ENCODE data around the gene BHLHE40. TPM values are rescaled to one million over a fixed set of nuclear protein-coding genes. Genes with fewer than 3 reads are reported as not detected.
A peak's percentile ranks its signal among the peaks of the same experiment; 100 is the strongest.

BHLHE40 gene
- total RNA-seq, 1 donor from 2014 or later = 0.21 TPM

DNA sequence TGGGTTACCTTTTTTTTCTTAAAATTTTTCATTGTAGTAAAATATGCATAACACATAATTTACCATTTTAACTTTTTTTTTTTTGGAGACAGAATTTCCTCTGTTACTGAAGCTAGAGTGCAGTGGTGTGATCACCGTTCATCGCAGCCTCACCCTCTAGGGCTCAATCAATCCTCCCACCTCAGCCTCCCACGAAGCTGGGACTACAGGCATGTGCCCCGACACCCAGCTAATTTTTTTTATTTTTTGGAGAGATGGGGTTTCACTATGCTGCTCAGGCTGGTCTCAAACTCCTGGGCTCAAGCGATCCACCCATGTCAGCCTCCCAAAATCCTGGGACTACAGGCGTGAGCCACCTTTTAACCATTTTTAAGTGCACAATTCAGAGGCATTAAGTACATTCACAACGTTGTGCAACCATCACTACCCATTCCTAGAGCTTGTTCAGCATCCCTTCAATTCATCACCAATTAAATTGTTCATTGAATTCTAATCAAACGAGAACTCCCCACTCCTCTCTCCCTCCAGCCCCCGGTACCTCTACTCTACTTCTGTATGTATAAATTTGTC is 44.6 kb downstream of the BHLHE40 start:
- H3K4me3 Mint-ChIP-seq = no peak overlapping the region

DNA sequence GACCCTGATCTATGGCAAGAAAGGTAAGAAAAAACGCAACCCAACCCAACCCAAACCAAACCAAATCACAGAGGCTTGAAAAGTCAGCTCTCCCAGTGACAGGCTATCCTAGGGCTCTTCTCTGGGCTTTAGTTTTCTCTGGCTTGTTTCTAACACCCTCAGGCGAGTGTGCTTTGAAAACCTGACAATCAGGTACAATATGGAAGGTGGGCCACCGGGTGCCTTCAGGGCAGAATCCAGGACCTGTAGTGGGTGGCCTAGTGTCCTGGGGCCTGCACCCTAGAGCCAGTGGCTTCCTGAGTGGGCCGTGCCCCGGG is 46.8 kb downstream of the BHLHE40 start:
- Mint-ChIP-seq H3K4me3 (peak overlapping the region; percentile 78), H3K9me3 (peaks cover 2% of the 10 kb centered on the region), H3K4me1 (peaks cover 12% of the 10 kb centered on the region), H3K36me3 (ENCODE audit: low read depth) (no peaks in the 10 kb centered on the region), H3K27ac (ENCODE audit: unreplicated experiment) (no peak overlapping the region), H3K27me3 (ENCODE audit: low read depth) (peaks cover 4% of the 10 kb centered on the region)
- TF ChIP-seq, protein P1, sequence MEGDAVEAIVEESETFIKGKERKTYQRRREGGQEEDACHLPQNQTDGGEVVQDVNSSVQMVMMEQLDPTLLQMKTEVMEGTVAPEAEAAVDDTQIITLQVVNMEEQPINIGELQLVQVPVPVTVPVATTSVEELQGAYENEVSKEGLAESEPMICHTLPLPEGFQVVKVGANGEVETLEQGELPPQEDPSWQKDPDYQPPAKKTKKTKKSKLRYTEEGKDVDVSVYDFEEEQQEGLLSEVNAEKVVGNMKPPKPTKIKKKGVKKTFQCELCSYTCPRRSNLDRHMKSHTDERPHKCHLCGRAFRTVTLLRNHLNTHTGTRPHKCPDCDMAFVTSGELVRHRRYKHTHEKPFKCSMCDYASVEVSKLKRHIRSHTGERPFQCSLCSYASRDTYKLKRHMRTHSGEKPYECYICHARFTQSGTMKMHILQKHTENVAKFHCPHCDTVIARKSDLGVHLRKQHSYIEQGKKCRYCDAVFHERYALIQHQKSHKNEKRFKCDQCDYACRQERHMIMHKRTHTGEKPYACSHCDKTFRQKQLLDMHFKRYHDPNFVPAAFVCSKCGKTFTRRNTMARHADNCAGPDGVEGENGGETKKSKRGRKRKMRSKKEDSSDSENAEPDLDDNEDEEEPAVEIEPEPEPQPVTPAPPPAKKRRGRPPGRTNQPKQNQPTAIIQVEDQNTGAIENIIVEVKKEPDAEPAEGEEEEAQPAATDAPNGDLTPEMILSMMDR (conservative IDR thresholded peaks at IDR 0.05) = no peak
- DNase-seq (ENCODE audit: low read depth, low spot score) = no peak

More for the DNA sequence above, 44.6 kb downstream of the BHLHE40 start:
- peaks cover 4% of the 10 kb centered on the region for H3K27me3 Mint-ChIP-seq (ENCODE audit: low read depth)
- H3K36me3 Mint-ChIP-seq (ENCODE audit: low read depth) = no peaks in the 10 kb centered on the region
- peaks cover 2% of the 10 kb centered on the region for H3K9me3 Mint-ChIP-seq
- DNase-seq (ENCODE audit: low read depth, low spot score) = no peak
- TF ChIP-seq, protein P1 (conservative IDR thresholded peaks at IDR 0.05) = no peak
- H3K4me1 Mint-ChIP-seq = peaks cover 12% of the 10 kb centered on the region
- H3K27ac Mint-ChIP-seq (ENCODE audit: unreplicated experiment) = no peak overlapping the region

DNA sequence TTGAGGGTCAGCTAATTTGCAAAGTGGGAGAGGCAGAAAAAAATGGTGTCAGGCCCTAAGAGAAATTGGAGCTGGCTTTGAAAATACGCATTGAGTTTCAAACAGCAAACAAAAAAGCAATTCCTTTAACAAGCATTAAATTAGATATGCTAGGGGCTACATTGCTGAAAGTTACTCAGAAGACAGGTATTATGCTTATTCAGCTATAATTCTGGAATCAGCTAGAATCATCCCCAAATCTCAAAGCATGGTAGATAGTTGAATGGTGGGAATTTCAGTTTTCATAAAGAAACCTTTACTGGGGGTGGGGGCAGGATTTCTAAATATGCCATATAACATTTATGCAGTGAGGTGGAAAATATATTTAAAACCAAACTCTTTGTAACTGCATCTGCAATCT is 50.5 kb downstream of the BHLHE40 start:
- no peak overlapping the region for H3K27ac Mint-ChIP-seq (ENCODE audit: unreplicated experiment)
- TF ChIP-seq, protein P1 (conservative IDR thresholded peaks at IDR 0.05) = no peak
- H3K36me3 Mint-ChIP-seq (ENCODE audit: low read depth) = no peaks in the 10 kb centered on the region
- no peak for DNase-seq (ENCODE audit: low read depth, low spot score)
- H3K9me3 Mint-ChIP-seq = peaks cover 2% of the 10 kb centered on the region
- no peaks in the 10 kb centered on the region for H3K27me3 Mint-ChIP-seq (ENCODE audit: low read depth)
- H3K4me3 Mint-ChIP-seq = no peak overlapping the region
- H3K4me1 Mint-ChIP-seq = peaks cover 12% of the 10 kb centered on the region

DNA sequence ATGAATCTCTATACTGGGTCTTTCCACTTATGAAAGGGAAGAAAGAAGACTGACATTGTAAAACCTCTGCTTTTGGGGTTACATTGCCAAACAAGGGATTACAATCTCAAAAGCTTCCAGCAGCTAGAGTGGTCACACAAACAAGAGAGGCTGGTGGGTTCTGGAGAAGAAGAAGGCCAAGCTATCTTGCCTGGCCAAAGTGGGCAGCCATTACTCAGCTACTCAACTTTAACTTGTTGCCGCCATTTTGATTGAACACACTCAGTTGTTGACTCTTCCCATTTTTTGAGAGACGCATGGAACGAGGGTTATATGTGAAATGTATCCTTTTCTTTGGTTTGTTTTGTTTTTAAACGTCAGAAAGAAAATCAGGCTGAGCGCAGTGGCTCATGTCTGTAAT is 50.9 kb downstream of the BHLHE40 start:
- H3K4me3 Mint-ChIP-seq = no peak overlapping the region
- no peak overlapping the region for H3K27ac Mint-ChIP-seq (ENCODE audit: unreplicated experiment)
- peaks cover 2% of the 10 kb centered on the region for H3K9me3 Mint-ChIP-seq
- TF ChIP-seq, protein P1 (conservative IDR thresholded peaks at IDR 0.05) = no peak
- peaks cover 12% of the 10 kb centered on the region for H3K4me1 Mint-ChIP-seq
- H3K27me3 Mint-ChIP-seq (ENCODE audit: low read depth) = no peaks in the 10 kb centered on the region
- no peak for DNase-seq (ENCODE audit: low read depth, low spot score)
- no peaks in the 10 kb centered on the region for H3K36me3 Mint-ChIP-seq (ENCODE audit: low read depth)

DNA sequence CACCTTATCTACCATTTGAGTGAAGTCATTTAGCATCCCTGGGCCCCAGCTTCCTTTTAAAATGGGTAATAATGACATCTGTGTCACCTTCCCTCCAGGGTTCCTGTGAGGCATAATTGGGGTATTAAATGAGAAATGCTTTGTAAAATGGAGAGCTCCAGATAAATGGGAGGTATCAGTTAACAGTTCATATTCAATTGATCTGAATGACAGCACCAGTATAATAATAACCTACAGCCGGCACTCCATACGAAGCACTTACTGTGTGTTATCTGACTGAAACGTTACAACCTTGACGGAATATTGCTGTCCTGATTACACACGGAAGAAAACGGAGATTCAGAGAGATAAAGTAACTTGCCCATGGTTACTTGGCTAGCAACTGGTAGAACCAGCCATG is 53.6 kb downstream of the BHLHE40 start:
- Mint-ChIP-seq H3K9me3 (peaks cover 1% of the 10 kb centered on the region), H3K4me3 (no peak overlapping the region), H3K36me3 (ENCODE audit: low read depth) (no peaks in the 10 kb centered on the region), H3K4me1 (peaks cover 2% of the 10 kb centered on the region), H3K27me3 (ENCODE audit: low read depth) (no peaks in the 10 kb centered on the region), H3K27ac (ENCODE audit: unreplicated experiment) (no peak overlapping the region)
- no peak for DNase-seq (ENCODE audit: low read depth, low spot score)
- TF ChIP-seq, protein P1 (conservative IDR thresholded peaks at IDR 0.05) = no peak

Other genes with a start within 250 kb of the BHLHE40 start
- gene ARL8B, start 142.9 kb downstream of the BHLHE40 start, total RNA-seq = 34.5 and 35.7 TPM in 2 replicates
- 19.7 and 21.2 TPM in 2 replicates for gene EDEM1, start 208.3 kb downstream of the BHLHE40 start, total RNA-seq

Data from neural crest cell (in vitro differentiated cells).